Stimulated activated CD4-positive, alpha-beta T cell treated with anti-CD3 and anti-CD28 coated beads, Interleukin-1b, Interleukin-23, amount 100 ng/mL, for 4 hours (primary cell): ENCODE measurements around the gene TRMT44.
A peak's percentile ranks its signal among the peaks of the same experiment; 100 is the strongest.
"Not testable (repeated sequence)": the region's sequence is repeated elsewhere in the genome, so short reads cannot be mapped to it uniquely, and the experiment has no call there.

Source experiments
- DNase-seq, 2 donors: peaks; one replicate each; pipeline ENCODE4 v3.0.0-alpha.2; 2020; ENCODE audit warnings: low read depth in 2 of 2

TRMT44 gene

GRCh38 chr4:8407316-8407715 lies 33.3 kb upstream of the TRMT44 start:
- DNase-seq, result no peak

GRCh38 chr4:8407756-8408155 lies 32.8 kb upstream of the TRMT44 start:
- DNase-seq, result no peak

GRCh38 chr4:8409264-8410065 lies 31.1 kb upstream of the TRMT44 start:
- no peak for DNase-seq

- no peak for DNase-seq
These were observed 30.4 kb upstream of the TRMT44 start for GRCh38 chr4:8410066-8410625.

- DNase-seq, result no peak
These were observed 29.8 kb upstream of the TRMT44 start for GRCh38 chr4:8410641-8411271.

- no peak for DNase-seq
These were observed 29.0 kb upstream of the TRMT44 start for GRCh38 chr4:8411351-8412180.

- DNase-seq, result no peak
These were observed 28.3 kb upstream of the TRMT44 start for GRCh38 chr4:8412288-8412687.

GRCh38 chr4:8414377-8414776 lies 26.2 kb upstream of the TRMT44 start:
- peak in 1 of 2 donors; percentile 16 for DNase-seq

- DNase-seq, result no peak
These were observed 23.4 kb upstream of the TRMT44 start for GRCh38 chr4:8417071-8417614.

- DNase-seq, result no peak
These were observed 21.1 kb upstream of the TRMT44 start for GRCh38 chr4:8419222-8420041.

- DNase-seq, result not testable (repeated sequence)
These were observed 20.4 kb upstream of the TRMT44 start for GRCh38 chr4:8420151-8420550.

- no peak for DNase-seq
These were observed 18.2 kb upstream of the TRMT44 start for GRCh38 chr4:8422327-8422726.

GRCh38 chr4:8422786-8423185 lies 17.8 kb upstream of the TRMT44 start:
- no peak for DNase-seq

GRCh38 chr4:8427262-8427661 lies 13.3 kb upstream of the TRMT44 start:
- no peak for DNase-seq

- no peak for DNase-seq
These were observed 12.8 kb upstream of the TRMT44 start for GRCh38 chr4:8427761-8428287.

- DNase-seq, result peak; percentile 92
These were observed 12.1 kb upstream of the TRMT44 start for GRCh38 chr4:8428288-8429097.

- no peak for DNase-seq
These were observed 9.0 kb upstream of the TRMT44 start for GRCh38 chr4:8431553-8431952.

- no peak for DNase-seq
These were observed 7.4 kb upstream of the TRMT44 start for GRCh38 chr4:8433136-8433535.

- no peak for DNase-seq
These were observed 6.1 kb upstream of the TRMT44 start for GRCh38 chr4:8434251-8435073.
